OCI-LY7 (cell line): ENCODE results near the gene CPHXL.

Experiments used
- CTCF ChIP-seq: fragments of 200-600 bp; sonication (generic); conservative IDR thresholded peaks from 2 replicates; pipeline ENCODE4 v1.5.1; 2014; ENCODE audit warnings: mild to moderate bottlenecking, antibody characterized with exemption, low read length, moderate library complexity, mixed read lengths
- EZH2phosphoT487 ChIP-seq: fragments of 200-600 bp; sonication (generic); IDR thresholded peaks from 2 replicates; pipeline ENCODE4 v1.6.1; 2018; ENCODE audit warnings: low read depth, borderline replicate concordance, mild to moderate bottlenecking, mixed run types, antibody characterized with exemption, low read length, moderate library complexity, mixed read lengths

GRCh38 chr16:75733305-75734211, 7.3 kb upstream of the CPHXL start:
- TF ChIP-seq CTCF: no peak
- TF ChIP-seq EZH2phosphoT487: no peak
